Muscle layer of duodenum (tissue), 2 donors: ENCODE results near the gene RDH8.

Source experiments
- H3K27ac ChIP-seq: one replicate; pipeline ENCODE4 v1.7.0; 2013; ENCODE audit warnings: mild to moderate bottlenecking, low read length
- H3K27me3 ChIP-seq: one replicate; pipeline ENCODE4 v1.7.0; 2013; ENCODE audit warnings: low read depth, mild to moderate bottlenecking, control low read depth, low read length
- H3K36me3 ChIP-seq, 2 donors: one replicate each; pipeline ENCODE4 v1.7.0; 2013; ENCODE audit warnings: low read length in 2 of 2, control low read depth in 1 of 2, mild to moderate bottlenecking in 1 of 2; ENCODE audit not compliant: insufficient read depth in 2 of 2, control insufficient read depth in 1 of 2
- H3K4me1 ChIP-seq, 2 donors: one replicate each; pipeline ENCODE4 v1.7.0; 2013; ENCODE audit warnings: low read length in 2 of 2, mild to moderate bottlenecking in 2 of 2, control low read depth in 1 of 2, moderate library complexity in 1 of 2; ENCODE audit not compliant: insufficient read depth in 2 of 2, control insufficient read depth in 1 of 2
- H3K4me3 ChIP-seq, 2 donors: one replicate each; pipeline ENCODE4 v1.7.0; 2013; ENCODE audit warnings: low read length in 2 of 2, low read depth in 1 of 2, mild to moderate bottlenecking in 1 of 2
- H3K9me3 ChIP-seq, 2 donors: one replicate each; pipeline ENCODE4 v1.7.0; 2013; ENCODE audit warnings: low read length in 2 of 2, control low read depth in 1 of 2, mild to moderate bottlenecking in 1 of 2; ENCODE audit not compliant: control insufficient read depth in 1 of 2
- donor health status: healthy.

Gene RDH8

GRCh38 chr19:10006335-10006708 is 7.0 kb upstream of the RDH8 start:
- Histone ChIP-seq H3K9me3 (no peaks in the 10 kb centered on the region), H3K27ac (peak overlapping the region; percentile 75), H3K27me3 (peaks cover 14% of the 10 kb centered on the region), H3K4me3 (no peak overlapping the region), H3K36me3 (no peaks in the 10 kb centered on the region), H3K4me1 (peaks cover 0 to 20% of the 10 kb centered on the region in 2 donors)

GRCh38 chr19:10006752-10007323 is 6.4 kb upstream of the RDH8 start:
- Histone ChIP-seq H3K27me3 (peaks cover 14% of the 10 kb centered on the region), H3K36me3 (no peaks in the 10 kb centered on the region), H3K9me3 (no peaks in the 10 kb centered on the region), H3K4me3 (peak overlapping the region in 1 of 2 donors; percentile 13), H3K27ac (peak overlapping the region; percentile 75), H3K4me1 (peaks cover 0 to 21% of the 10 kb centered on the region in 2 donors)

- H3K9me3 ChIP-seq = no peaks in the 10 kb centered on the region
- H3K4me3 ChIP-seq = peak overlapping the region in 1 of 2 donors; percentile 13
- peak overlapping the region; percentile 75 for H3K27ac ChIP-seq
- H3K36me3 ChIP-seq = no peaks in the 10 kb centered on the region
- H3K27me3 ChIP-seq = peaks cover 19% of the 10 kb centered on the region
- H3K4me1 ChIP-seq = peaks cover 0 to 25% of the 10 kb centered on the region in 2 donors
These were observed 5.7 kb upstream of the RDH8 start for GRCh38 chr19:10007371-10008183.

GRCh38 chr19:10008184-10008765 is 5.0 kb upstream of the RDH8 start:
- peak overlapping the region; percentile 60 for H3K27ac ChIP-seq
- H3K9me3 ChIP-seq = no peaks in the 10 kb centered on the region
- no peaks in the 10 kb centered on the region for H3K36me3 ChIP-seq
- peak overlapping the region in 1 of 2 donors; percentile 10 for H3K4me3 ChIP-seq
- peaks cover 19% of the 10 kb centered on the region for H3K27me3 ChIP-seq
- H3K4me1 ChIP-seq = peaks cover 0 to 25% of the 10 kb centered on the region in 2 donors

GRCh38 chr19:10009714-10010224 is 3.5 kb upstream of the RDH8 start:
- H3K4me1 ChIP-seq = peaks cover 0 to 21% of the 10 kb centered on the region in 2 donors
- H3K27ac ChIP-seq = no peak overlapping the region
- H3K36me3 ChIP-seq = no peaks in the 10 kb centered on the region
- H3K9me3 ChIP-seq = no peaks in the 10 kb centered on the region
- peaks cover 19% of the 10 kb centered on the region for H3K27me3 ChIP-seq
- H3K4me3 ChIP-seq = peak overlapping the region; percentile 68 to 73

GRCh38 chr19:10010247-10010691 is 3.0 kb upstream of the RDH8 start, which contains the start of gene COL5A3:
Gene COL5A3, minus strand, starts transcription at chr19:10010504. Its CDS starts 119 bp downstream, at chr19:10010385.
- Histone ChIP-seq H3K4me3 (peak within 1 kb of the TSS; percentile 68 to 73), H3K27me3 (peaks cover 19% of the 10 kb centered on the region), H3K4me1 (peaks cover 0 to 21% of the 10 kb centered on the region in 2 donors), H3K36me3 (no peaks in the 10 kb centered on the region), H3K9me3 (no peaks in the 10 kb centered on the region), H3K27ac (no peak within 1 kb of the TSS)

- peaks cover 0 to 21% of the 10 kb centered on the region in 2 donors for H3K4me1 ChIP-seq
- H3K4me3 ChIP-seq = no peak overlapping the region
- H3K27me3 ChIP-seq = peaks cover 19% of the 10 kb centered on the region
- no peaks in the 10 kb centered on the region for H3K9me3 ChIP-seq
- H3K36me3 ChIP-seq = no peaks in the 10 kb centered on the region
- no peak overlapping the region for H3K27ac ChIP-seq
These were observed 2.3 kb upstream of the RDH8 start for GRCh38 chr19:10010939-10011338.

GRCh38 chr19:10011974-10012373 is 1.3 kb upstream of the RDH8 start:
- Histone ChIP-seq H3K4me1 (peaks cover 0 to 21% of the 10 kb centered on the region in 2 donors), H3K27ac (no peak overlapping the region), H3K27me3 (peaks cover 19% of the 10 kb centered on the region), H3K9me3 (no peaks in the 10 kb centered on the region), H3K36me3 (no peaks in the 10 kb centered on the region), H3K4me3 (no peak overlapping the region)

GRCh38 chr19:10013834-10014618 is 743 bp downstream of the RDH8 start:
- Histone ChIP-seq H3K9me3 (no peaks in the 10 kb centered on the region), H3K4me3 (no peak overlapping the region), H3K27me3 (peaks cover 11% of the 10 kb centered on the region), H3K4me1 (peaks cover 0 to 16% of the 10 kb centered on the region in 2 donors), H3K27ac (no peak overlapping the region), H3K36me3 (no peaks in the 10 kb centered on the region)

- no peaks in the 10 kb centered on the region for H3K4me1 ChIP-seq
- H3K9me3 ChIP-seq = no peaks in the 10 kb centered on the region
- H3K4me3 ChIP-seq = no peak overlapping the region
- H3K27ac ChIP-seq = no peak overlapping the region
- H3K36me3 ChIP-seq = no peaks in the 10 kb centered on the region
- no peaks in the 10 kb centered on the region for H3K27me3 ChIP-seq
These were observed 5.0 kb downstream of the RDH8 start for GRCh38 chr19:10018263-10018662.
